Measurements from ENCODE around the gene IZUMO2.

The IZUMO2 gene

GRCh38 chr19:50178859-50179537 lies 15.9 kb upstream of the IZUMO2 start:
- TF ChIP-seq, protein P1, sequence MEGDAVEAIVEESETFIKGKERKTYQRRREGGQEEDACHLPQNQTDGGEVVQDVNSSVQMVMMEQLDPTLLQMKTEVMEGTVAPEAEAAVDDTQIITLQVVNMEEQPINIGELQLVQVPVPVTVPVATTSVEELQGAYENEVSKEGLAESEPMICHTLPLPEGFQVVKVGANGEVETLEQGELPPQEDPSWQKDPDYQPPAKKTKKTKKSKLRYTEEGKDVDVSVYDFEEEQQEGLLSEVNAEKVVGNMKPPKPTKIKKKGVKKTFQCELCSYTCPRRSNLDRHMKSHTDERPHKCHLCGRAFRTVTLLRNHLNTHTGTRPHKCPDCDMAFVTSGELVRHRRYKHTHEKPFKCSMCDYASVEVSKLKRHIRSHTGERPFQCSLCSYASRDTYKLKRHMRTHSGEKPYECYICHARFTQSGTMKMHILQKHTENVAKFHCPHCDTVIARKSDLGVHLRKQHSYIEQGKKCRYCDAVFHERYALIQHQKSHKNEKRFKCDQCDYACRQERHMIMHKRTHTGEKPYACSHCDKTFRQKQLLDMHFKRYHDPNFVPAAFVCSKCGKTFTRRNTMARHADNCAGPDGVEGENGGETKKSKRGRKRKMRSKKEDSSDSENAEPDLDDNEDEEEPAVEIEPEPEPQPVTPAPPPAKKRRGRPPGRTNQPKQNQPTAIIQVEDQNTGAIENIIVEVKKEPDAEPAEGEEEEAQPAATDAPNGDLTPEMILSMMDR (IDR thresholded peaks at IDR 0.05; ENCODE audit: poor library complexity, severe bottlenecking), result no peak
- no peak overlapping the region for H3K4me3 ChIP-seq (ENCODE audit: severe bottlenecking)
- no peaks in the 10 kb centered on the region for H3K27me3 ChIP-seq (ENCODE audit: insufficient read depth, poor library complexity, severe bottlenecking)
- no peak overlapping the region for H3K27ac ChIP-seq (ENCODE audit: poor library complexity, severe bottlenecking)
- ATAC-seq (ENCODE audit: low read depth) (0 out of 3 replicates have a peak, but pooled peaks have one; percentile 40), DNase-seq (ENCODE audit: low spot score) (no peak)
- H3K4me1 ChIP-seq (ENCODE audit: insufficient read depth, poor library complexity, severe bottlenecking), result no peaks in the 10 kb centered on the region
- H3K9me3 ChIP-seq (ENCODE audit: severe bottlenecking), result no peaks in the 10 kb centered on the region
- no peaks in the 10 kb centered on the region for H3K36me3 ChIP-seq (ENCODE audit: low read depth)

DNA sequence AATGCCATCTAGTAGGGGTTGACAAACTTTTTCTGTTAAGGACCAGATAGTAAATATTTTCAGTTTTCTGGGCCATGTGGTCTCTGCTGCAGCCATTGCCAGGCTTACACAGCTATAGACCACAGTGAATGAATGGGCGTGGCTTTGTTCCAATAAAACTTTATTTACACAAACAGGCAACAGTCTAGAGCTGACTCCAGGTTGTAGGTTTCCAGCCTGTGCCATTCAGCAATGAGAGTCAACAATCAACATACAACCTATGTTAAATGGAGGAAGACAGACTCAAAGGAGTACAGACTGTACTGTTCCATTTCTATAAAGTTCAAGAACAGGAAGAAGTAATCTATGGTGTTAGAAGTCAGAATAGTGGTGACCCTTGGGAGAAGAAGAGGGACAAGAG lies 15.2 kb upstream of the IZUMO2 start:
- H3K27me3 ChIP-seq (ENCODE audit: insufficient read depth, poor library complexity, severe bottlenecking), result no peaks in the 10 kb centered on the region
- H3K4me3 ChIP-seq (ENCODE audit: severe bottlenecking), result no peak overlapping the region
- no peaks in the 10 kb centered on the region for H3K4me1 ChIP-seq (ENCODE audit: insufficient read depth, poor library complexity, severe bottlenecking)
- TF ChIP-seq, protein P1 (IDR thresholded peaks at IDR 0.05; ENCODE audit: poor library complexity, severe bottlenecking), result no peak
- no peaks in the 10 kb centered on the region for H3K9me3 ChIP-seq (ENCODE audit: severe bottlenecking)
- DNase-seq (ENCODE audit: low spot score), result no peak
- no peak for ATAC-seq (ENCODE audit: low read depth)
- no peak overlapping the region for H3K27ac ChIP-seq (ENCODE audit: poor library complexity, severe bottlenecking)
- no peaks in the 10 kb centered on the region for H3K36me3 ChIP-seq (ENCODE audit: low read depth)

DNA sequence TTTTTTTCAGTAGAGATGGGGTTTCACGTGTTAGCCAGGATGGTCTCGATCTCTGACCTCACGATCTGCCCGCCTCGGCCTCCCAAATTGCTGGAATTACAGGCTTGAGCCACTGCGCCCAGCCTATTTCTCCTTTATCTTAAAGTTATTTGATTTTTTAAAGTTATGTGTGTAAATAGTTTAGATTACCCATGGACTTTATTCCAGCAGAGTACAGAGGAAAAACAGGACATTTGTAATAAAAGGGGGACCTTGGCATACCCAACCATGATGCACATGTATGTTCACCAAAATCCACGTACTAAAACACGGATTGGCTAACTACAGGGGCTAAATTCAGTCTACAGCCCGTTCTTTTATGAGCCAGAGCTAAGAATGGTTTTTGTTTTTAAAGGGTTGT lies 13.7 kb upstream of the IZUMO2 start:
- no peak overlapping the region for H3K27ac ChIP-seq (ENCODE audit: poor library complexity, severe bottlenecking)
- no peaks in the 10 kb centered on the region for H3K27me3 ChIP-seq (ENCODE audit: insufficient read depth, poor library complexity, severe bottlenecking)
- TF ChIP-seq, protein P1 (IDR thresholded peaks at IDR 0.05; ENCODE audit: poor library complexity, severe bottlenecking), result no peak
- DNase-seq (ENCODE audit: low spot score) (no peak), ATAC-seq (ENCODE audit: low read depth) (no peak)
- H3K4me3 ChIP-seq (ENCODE audit: severe bottlenecking), result no peak overlapping the region
- H3K9me3 ChIP-seq (ENCODE audit: severe bottlenecking), result no peaks in the 10 kb centered on the region
- no peaks in the 10 kb centered on the region for H3K36me3 ChIP-seq (ENCODE audit: low read depth)
- no peaks in the 10 kb centered on the region for H3K4me1 ChIP-seq (ENCODE audit: insufficient read depth, poor library complexity, severe bottlenecking)

DNA sequence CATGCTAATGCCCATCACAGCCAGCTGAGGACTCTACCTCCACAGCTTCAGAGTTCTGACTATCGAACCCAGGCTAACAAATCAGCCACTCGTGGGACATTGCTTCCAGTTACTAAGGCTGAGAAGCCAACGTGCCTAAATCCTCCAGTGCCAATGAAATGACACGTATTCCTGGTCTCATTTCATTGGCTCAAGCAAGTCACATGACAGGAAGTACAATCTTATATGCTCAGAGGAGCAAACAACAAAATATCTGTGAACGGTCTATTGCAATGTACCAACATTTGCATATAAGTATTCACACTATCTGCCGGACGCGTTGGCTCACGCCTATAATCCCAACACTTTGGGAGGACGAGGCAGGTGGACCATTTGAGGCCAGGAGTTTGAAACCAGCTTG lies 12.8 kb upstream of the IZUMO2 start:
- Histone ChIP-seq H3K4me1 (ENCODE audit: insufficient read depth, poor library complexity, severe bottlenecking) (no peaks in the 10 kb centered on the region), H3K27me3 (ENCODE audit: insufficient read depth, poor library complexity, severe bottlenecking) (no peaks in the 10 kb centered on the region), H3K9me3 (ENCODE audit: severe bottlenecking) (no peaks in the 10 kb centered on the region), H3K27ac (ENCODE audit: poor library complexity, severe bottlenecking) (no peak overlapping the region), H3K4me3 (ENCODE audit: severe bottlenecking) (no peak overlapping the region), H3K36me3 (ENCODE audit: low read depth) (no peaks in the 10 kb centered on the region)
- DNase-seq (ENCODE audit: low spot score), result no peak
- ATAC-seq (ENCODE audit: low read depth), result no peak
- TF ChIP-seq, protein P1 (IDR thresholded peaks at IDR 0.05; ENCODE audit: poor library complexity, severe bottlenecking), result no peak

GRCh38 chr19:50174100-50174793 lies 11.2 kb upstream of the IZUMO2 start:
- no peak for ATAC-seq (ENCODE audit: low read depth)
- Histone ChIP-seq H3K4me3 (ENCODE audit: severe bottlenecking) (no peak overlapping the region), H3K27me3 (ENCODE audit: insufficient read depth, poor library complexity, severe bottlenecking) (no peaks in the 10 kb centered on the region), H3K4me1 (ENCODE audit: insufficient read depth, poor library complexity, severe bottlenecking) (no peaks in the 10 kb centered on the region), H3K27ac (ENCODE audit: poor library complexity, severe bottlenecking) (no peak overlapping the region), H3K36me3 (ENCODE audit: low read depth) (no peaks in the 10 kb centered on the region), H3K9me3 (ENCODE audit: severe bottlenecking) (no peaks in the 10 kb centered on the region)
- TF ChIP-seq, protein P1 (IDR thresholded peaks at IDR 0.05; ENCODE audit: poor library complexity, severe bottlenecking), result no peak
- DNase-seq (ENCODE audit: low spot score), result no peak

All from RWPE2 (cell line).